Stimulated activated CD8-positive, alpha-beta memory T cell treated with anti-CD3 and anti-CD28 coated beads, Interleukin-15, amount 100 ng/mL, for 48 hours (primary cell): Measurements from ENCODE around the gene GRID1.

Experiments used
- DNase-seq, 2 donors: peaks; one replicate each; pipeline ENCODE4 v3.0.0-alpha.2; 2020; ENCODE audit warnings: low read depth in 2 of 2

Gene GRID1

DNA sequence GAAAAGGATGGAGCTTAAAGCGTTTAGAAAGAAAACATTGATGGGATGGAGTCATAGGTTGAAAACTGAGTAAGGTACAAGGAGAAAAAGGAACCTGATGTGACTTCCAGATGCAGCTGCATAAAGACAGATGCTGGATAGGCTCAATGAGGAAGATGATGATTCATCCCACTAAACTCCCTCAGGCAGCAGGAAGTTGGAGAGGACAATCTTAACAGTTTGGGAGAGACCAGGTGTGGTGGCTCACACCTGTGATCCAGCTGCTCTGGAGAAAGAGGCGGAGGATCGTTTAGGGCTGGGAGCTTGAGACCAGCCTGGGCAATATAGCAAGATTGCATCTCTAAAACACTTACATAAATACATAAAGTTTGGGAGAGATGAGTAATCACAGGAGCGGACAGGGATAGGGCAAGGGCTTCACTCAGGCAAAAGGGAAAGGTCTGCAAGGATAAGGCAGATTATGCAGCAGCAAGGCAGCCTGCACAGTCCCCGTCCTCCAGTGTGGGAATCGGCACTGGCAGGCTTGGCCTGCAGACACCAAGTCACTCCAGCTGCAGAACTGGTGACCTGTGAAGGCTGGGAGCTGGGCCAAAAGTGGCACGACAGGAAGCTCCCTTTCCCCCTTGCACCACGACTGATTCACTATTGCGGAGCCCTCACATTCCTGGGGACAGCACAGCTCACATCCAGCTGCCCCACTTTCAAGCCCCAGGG lies 438.5 kb downstream of the GRID1 start:
- no peak for DNase-seq

DNA sequence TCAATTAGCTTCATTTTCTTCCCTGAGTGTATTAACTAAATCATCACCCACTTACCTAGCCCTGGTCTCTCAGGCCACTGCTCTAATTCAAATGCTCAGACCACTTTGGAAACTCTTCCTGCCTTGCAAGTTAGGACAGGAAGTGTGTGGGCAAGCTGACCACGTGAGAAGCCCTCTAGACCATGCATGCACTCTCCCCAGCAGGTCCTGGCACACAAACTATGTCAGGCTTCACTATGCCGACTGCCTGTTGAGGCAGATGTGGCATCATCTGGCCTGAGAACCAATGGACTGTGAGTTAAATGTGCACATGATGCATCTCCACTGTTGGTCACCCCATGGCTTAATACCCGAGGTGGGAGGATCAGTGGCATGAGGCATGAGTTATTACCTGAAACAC lies 439.6 kb downstream of the GRID1 start:
- no peak for DNase-seq

DNA sequence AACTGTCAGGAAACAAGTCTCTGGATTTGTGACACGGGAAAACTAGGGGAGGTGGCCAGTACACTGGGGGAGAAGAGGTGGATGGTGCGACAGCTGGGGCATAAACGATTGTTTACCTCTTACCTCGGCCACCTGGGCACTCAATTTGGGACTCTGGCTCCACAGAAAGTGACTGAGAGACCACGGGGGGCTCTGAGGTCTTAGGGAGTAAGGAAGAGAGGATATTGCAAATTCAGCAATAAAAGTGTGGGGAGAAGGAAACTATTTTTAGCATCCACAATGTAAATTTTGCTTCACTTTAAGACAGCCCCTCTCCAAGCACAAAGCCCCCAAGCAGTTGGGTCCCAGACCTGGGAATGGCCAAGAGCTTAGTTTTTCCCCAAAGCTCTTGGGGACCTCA lies 440.5 kb downstream of the GRID1 start:
- no peak for DNase-seq

DNA sequence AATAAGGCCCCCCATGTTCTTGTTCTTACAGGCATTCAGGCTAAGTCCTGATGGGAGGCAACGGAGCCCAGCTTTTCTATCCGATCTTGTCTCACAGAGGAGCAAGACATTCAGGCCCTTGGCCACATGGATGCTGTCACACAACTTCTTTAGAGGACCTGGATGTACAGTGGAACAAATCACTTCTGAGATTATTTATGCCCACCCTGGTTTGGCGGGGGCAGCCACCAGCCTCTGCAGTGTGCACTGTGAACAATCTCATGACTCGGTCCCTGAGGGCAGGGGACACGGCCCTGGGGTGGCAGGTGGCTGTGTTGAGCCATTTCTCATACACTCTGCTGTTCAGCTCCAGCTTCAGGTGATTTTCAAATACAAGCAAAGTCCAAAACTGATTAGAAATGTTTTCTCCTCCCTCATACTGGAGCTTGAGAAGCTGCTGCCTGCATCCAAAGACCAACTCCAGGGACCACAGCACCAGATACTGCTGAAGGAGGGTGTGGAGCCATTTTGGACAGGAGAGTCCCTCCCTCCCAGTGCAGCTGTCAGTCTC lies 441.3 kb downstream of the GRID1 start:
- no peak for DNase-seq

DNA sequence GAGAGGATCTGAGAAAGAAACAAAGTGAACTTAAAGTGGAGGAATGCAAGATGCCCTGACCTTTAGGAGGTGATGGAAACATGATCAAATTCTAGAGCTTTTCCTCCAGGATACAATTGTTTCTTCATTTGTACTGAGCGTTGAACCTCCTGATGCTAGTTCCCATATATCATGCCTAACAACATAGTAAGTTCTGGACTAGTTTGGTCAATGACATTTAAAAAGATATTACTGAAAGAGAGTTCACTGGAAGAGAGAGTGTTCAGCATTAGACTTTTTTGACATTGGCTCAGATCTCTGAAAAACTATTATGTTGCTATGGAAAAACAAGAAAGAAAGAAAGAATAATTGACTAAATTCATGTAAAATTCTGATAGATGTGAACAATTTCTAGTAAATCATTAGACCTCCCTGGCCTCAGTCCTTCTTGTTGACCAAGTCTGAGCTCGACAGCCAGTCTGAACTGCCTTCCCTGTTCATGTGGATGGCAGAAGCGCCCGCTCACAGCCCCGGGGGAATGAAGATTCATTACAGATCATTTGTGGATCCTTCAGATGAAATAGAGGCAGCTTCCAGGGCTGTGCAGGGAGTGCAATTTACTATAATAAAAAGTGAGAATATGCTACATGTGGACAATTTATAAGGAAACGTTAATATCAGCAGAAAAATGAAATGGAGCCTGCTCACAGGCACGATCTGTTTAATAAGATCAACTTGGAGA lies 442.1 kb downstream of the GRID1 start:
- no peak for DNase-seq

DNA sequence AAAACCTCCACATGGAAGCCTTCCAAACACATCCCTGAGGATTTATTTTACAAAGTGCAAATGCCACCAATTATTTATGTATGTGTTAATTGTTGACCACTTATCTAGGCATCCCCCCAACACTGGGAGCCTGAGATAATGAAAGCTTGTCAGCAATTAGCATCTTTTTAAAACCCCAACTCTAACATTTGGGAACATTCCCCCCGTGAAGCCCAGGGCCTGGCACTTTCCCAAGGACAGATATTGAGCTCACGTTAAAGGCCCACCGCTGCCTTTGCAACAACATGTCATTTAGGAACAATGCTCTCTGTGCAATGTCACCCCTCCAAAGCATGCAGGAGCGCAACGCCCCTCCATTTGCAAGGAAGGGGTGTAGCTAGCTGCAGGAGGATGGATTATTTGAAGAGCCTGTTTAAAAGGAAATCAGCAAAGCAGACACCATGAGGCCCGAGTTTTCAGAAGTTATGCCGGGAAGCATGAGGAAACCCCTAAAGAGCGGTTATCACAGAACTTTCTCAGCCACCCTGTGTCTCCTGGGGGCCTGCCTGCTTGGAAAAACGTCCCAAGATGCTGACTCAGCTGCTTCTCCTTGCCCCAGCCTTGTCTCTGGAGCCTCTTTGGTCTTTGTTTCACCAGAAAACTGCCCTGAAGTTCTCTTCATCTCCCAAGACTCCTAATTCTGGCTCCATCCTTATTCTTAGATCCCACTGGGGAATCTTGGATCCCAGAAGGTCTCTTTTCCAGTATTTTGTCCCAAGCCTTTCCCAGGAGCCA lies 444.1 kb downstream of the GRID1 start:
- no peak for DNase-seq

DNA sequence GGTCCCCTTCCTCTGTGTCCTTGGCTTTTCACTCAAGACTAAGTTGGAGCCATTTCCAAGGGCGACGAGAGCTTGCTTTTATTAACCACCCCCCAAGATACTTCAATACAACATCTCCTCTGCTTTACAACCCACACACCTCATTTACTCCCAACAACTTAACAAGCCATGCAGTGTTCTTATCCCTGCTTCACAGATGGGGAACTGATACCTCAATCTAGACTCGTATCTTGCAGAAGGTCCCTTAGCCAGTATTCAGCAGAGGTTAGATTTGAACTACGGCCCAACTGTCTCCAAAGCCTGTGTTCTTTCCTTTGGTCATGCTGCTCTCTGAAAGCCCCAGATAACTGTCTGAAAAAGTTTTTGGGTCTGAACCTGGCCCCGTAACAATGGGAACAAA lies 444.8 kb downstream of the GRID1 start:
- DNase-seq, result no peak

DNA sequence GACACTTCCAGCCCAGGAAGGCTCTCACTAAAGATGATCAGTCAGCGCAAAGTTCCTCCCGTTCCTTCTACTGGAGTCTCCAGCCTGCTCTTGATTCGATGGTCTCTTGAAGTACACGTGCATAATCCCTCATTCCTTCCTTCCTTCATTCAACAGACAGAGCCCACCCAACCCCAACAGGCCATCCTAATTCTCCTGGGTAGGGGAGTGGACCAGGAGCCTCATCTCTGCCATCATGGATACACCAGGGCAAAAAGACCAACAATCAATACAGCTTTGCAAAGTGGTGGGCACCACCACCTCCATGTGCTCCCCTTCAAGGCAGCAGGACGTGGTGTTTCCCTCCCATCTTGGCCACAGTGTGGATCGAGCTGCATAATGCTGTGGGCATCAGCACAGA lies 446.3 kb downstream of the GRID1 start:
- DNase-seq, result no peak

DNA sequence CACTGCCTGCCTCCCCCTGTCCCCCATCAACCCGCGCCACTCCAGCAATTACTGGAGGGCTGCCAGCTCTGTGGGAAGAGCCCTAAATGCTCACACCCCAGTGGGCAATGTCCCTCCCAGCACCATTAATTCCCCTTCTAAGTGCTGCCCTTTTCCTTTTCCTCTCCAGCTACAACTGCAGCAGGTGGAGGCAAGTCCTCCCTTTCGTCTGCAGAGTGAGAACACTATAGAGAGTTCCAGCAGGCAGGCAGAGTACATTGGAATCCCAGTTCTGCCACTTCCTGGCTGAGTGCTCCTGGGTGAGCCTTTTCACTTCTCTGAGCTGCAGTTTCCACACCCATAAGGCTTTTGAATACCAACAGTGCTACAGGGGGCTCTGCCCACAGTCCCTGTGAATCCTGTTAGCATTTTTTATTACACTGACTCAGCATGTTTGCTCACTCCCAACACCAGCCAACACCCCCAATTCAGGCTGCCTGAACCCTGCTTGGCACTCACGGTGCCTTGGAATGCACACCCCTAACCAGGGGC lies 447.0 kb downstream of the GRID1 start:
- DNase-seq, result no peak

DNA sequence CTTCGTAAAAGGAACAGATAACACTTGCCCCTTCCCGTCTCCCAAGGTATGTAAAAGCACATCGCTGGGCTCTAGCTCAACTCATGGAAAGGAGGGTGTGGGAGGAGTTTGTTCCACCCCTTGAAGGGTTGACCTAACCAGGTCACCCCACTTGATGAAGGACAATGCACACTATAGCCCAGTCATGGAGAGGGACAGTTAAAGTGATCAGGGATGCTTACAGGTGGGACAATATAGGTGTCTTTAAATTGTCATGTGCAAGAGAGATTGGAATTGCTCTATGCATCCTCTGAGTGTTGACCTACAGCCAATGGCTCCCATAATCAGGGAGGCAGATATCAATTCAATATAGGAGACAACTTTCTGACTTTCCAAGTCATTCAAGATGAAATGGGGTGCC lies 448.2 kb downstream of the GRID1 start:
- DNase-seq, result no peak

DNA sequence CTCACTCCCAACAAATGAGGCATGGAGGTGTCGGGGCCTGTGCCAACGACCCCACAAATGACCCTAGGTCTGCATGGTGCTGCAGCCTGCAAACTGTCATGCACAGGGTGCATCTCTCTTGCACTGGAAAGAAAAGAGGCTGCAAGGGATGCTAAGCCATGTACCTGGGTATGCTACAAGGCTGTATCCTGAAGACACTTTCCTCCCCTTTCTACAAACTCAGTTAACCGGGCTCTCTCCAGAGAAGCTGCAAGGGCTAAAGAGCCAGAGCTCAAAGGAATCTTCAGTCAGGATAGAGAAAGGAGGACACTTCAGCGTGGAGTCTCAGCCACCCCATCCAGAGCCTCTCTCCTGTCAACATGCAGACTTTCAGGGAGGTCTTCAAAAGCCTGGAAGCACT lies 449.0 kb downstream of the GRID1 start:
- DNase-seq, result no peak

DNA sequence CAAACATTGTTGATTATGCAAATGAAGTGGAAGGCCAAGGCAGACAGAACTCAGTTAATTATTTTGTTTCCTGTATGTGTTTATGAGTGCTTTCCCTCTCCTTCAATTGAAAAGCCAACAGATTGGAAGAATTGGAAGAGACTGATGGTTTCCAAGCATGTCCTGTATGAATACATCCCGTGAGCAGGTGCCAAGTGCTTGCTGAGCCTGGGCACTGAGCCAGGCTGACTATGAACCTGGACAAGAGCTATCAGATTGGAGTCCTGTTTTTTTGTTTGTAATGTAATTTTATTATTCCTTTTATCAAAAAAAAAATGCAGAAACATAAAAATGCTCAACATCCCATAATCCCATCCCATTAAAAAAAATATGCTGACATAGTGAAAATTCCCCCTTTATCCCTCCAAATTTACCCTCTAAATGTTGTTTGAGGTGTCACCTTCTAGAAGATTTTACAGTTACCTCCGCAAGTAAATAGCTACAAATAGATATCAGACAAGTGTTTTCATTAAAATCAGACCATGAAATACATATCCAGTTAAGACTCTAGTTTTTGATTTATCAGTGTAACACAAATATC lies 449.5 kb downstream of the GRID1 start:
- DNase-seq, result no peak

DNA sequence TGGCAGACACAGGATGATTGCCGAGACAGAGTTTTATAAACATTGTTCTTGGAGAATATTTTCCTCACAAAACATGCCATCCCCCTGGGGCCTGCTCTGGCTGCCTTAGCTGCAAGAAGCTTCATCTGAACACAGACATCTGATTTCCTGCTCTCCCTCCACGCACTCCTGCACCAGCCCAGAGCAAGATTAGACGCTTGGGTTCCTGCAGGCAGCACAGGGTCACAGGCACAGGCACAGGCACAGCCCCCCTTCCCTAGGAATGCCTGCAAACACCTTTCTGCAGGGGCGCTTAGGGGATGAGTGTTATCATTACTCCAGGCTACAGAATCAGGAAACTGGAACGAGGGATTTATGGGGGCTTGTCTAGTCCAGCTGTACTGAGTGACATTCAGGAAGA lies 450.3 kb downstream of the GRID1 start:
- no peak for DNase-seq

DNA sequence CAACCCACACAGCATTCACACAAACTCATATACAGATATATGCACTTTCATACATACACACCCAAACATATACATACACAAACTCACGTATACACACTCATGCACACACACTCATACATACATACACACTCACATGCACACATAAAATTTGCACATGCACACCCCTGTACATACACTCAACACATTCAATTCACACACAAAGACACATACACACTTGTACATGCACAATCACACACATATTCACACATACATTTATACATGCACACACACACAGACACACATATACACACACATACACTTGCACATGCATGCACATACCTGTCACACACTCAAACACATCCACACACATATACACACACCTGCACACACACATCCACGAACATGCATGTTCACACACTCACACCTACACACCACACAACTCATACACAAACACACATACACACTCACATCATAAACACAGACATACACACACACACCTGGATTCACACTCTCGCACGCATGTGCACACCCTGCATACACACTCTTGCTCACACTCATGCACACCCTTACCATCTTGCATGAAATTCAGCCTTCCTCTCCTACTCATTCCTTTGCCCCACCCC lies 451.2 kb downstream of the GRID1 start:
- DNase-seq, result no peak

DNA sequence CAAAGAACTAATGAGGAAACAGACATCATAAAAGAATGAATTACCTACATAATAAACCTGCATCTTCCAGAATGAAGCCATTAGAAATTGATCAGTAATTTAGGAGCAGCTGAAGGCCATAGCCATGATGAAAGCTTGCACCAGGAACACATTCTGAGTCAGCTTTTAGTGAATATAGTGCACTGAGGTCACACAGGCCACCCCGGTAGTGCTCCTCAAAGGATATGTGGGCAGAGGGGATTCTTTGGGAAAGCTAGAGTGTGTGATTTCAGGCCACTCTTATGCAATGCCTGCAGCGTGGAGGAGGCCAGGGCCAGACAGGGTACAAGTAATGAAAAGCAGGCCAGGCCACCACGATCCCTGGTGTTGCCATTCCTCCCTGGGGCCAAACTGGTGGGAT lies 451.9 kb downstream of the GRID1 start:
- DNase-seq, result no peak

DNA sequence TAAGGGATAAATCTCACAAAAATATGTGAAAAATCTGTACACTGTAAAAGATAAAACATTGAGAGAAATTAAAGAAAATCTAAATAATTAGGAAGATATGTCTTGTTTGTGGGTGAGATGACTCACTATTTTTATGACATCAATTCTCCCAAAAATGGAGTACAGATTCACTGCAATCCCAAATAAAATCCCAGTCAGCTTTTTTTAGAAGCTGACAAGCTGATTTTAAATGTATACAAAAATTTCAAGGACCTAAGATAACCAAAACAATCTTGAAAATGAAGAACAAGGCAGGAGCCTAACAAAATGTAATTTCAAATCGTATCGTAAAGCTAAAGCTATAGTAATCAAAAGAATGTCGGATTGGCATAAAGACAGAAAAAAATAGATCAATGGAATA lies 458.1 kb downstream of the GRID1 start:
- DNase-seq, result no peak

DNA sequence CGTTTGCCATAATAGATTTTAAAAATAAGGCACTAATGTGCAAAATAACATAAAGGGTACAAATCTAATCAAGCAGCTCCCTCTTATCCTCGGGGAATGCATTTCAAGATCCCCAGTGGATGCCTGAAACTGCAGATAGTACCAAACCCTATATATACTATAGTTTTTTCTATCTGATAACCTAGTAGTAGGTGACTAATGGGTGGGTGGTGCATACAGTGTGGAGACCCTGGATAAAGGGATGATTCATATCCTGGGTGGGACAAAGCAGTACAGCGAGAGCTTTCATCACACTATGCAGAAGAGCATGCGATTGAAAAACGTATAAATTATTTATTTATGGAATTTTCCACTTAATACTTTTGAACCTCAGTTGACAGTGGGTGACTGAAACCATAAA lies 464.5 kb downstream of the GRID1 start:
- no peak for DNase-seq

DNA sequence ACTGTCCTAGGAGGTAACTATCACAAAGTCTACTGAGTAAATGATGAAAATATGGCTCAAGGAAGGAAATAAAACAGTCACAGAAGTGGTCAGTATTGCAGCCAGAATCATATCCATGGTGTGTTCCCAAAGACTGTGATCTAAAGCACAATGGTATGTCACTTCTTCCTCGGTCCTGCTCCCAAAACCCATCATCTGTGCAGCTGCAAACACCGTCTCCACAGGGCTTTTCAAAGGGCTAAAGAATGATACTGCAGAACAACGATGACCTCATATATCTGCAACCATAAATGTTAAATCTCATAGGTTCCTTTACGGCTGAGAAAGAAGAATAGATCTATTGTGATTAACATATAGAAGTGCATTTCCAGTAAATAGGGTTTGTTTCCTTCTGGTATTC lies 465.0 kb downstream of the GRID1 start:
- DNase-seq, result no peak

DNA sequence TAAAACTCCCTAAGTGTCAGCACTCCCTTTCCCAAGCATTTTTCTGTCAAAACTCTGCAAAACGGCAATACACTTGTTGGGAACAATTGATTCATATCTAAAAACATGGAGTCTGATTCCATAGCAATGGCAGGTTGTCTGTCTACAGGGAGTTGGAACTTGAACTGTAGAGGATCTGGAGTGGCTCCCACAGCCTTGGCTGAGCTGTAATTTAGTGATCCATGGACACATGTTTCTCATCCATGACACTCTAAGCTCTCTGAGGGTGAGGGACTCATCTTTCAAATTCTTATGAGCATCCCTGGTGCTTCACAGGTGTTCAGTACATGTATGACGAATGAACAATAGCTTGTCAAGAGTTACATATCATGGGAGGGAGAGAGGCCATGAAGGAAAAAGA lies 466.1 kb downstream of the GRID1 start:
- DNase-seq, result no peak

DNA sequence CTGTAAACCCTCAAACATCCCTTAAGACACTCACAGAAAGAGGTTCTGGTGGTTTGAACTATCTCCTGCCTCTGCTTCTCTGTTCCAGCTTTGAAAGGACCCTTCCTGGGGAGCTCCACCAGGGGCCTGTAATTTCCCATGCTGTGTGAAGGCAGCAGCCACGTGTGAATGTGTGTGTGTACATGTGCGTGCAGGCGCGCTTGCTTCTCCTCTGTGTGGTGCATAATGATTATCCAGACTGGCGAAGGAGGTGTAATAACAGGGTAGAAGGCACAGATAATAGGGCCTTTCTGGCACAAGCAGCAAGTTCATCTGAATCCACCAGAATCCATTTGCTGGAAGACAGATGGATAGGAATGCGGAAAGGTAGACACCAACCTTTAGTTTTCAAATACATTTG lies 466.5 kb downstream of the GRID1 start:
- no peak for DNase-seq

DNA sequence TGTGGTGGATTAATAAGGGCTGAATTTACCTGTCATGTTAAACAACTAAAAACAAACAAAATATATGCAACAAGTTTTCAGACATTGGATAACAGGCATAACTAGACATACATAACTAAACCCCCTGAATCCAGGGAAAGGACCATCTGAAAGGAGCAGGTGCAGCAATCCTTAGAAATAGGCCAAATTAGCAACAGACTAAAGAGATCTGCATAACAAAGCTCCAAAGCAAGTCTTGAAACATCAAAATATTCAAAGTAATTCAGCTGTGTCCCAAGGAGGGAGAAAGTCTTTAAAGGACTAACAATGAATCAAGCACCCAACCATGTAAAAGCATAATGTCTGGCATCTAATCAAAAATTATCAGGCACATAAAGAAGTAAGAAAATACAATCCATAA lies 475.1 kb downstream of the GRID1 start:
- no peak for DNase-seq

DNA sequence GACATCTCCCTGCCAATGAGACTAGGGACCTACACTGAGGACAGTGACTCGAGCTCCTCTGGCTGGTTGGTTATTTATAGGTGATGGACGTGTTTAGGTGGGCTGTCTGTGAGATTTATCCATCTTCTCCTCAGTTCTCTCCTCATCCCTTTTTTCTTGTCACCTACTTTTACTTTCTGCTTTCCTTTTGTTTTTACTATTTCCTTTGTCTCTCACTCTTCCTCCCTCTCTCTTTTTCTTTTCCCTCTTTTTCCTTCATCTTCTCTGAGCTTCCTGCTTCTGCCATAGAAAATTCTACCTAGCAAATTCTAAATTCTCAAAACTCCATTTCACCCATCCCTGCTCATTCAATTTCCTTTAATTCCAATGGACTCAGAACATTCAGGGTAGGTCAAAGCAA lies 478.0 kb downstream of the GRID1 start:
- no peak for DNase-seq
